SK-N-SH (cell line): ENCODE data around the gene HRH2. TPM values are rescaled to one million over a fixed set of nuclear protein-coding genes. Genes with fewer than 3 reads are reported as not detected.

Source experiments
- CTCF ChIA-PET: fragments of 300-600, 350-600 bp; formaldehyde crosslinking; extraction: SDS; loops from one replicate; lab custom pipeline; 2021; lab: Yijun Ruan, JAX
- POLR2A ChIA-PET: fragments of 350-600 bp; sonication (Branson Sonifier 250); formaldehyde crosslinking; extraction: SDS; loops from one replicate; lab custom pipeline; 2020; ENCODE audit warnings: antibody characterized with exemption, inconsistent platforms; lab: Yijun Ruan, JAX
- DNase-seq: peaks from one replicate; pipeline ENCODE4 v3.0.0; 2012
- H2AFZ ChIP-seq: fragments of 200-600 bp; sonication (generic); 2 replicates; pipeline ENCODE4 v1.8.1; 2016; ENCODE audit warnings: antibody characterized with exemption, mild to moderate bottlenecking, low read depth
- H3F3A ChIP-seq: fragments of 200-600 bp; sonication (generic); replicated peaks from 2 replicates; pipeline ENCODE3; 2016; ENCODE audit warnings: antibody characterized with exemption, mild to moderate bottlenecking; ENCODE audit not compliant: insufficient read depth
- H3K27ac ChIP-seq, 2 experiments: fragments of 200-500 bp in 1 of 2; fragments of 200-600 bp in 1 of 2; sonication (Bioruptor generic) in 1 of 2; sonication (generic), shearing (Covaris generic) in 1 of 2; 2 replicates each; pipeline versions ENCODE4 v1.5.1 to v1.6.1; 2014 to 2016; ENCODE audit warnings: low read depth in 2 of 2, inconsistent platforms in 1 of 2, low read length in 1 of 2, mild to moderate bottlenecking in 1 of 2, mixed read lengths in 1 of 2
- H3K27me3 ChIP-seq: fragments of 200-600 bp; sonication (generic), shearing (Covaris generic); 2 replicates; pipeline ENCODE4 v1.6.1; 2016; ENCODE audit warnings: mixed run types; ENCODE audit not compliant: insufficient read depth
- H3K36me3 ChIP-seq, 2 experiments: fragments of 200-500 bp in 1 of 2; fragments of 200-600 bp in 1 of 2; sonication (Bioruptor generic) in 1 of 2; sonication (generic) in 1 of 2; replicated peaks in 1 of 2; 2 replicates each; pipeline versions ENCODE3 to v1.5.1; 2014 to 2016; ENCODE audit warnings: low read length in 1 of 2, mild to moderate bottlenecking in 1 of 2; ENCODE audit not compliant: insufficient read depth in 2 of 2, control insufficient read depth in 1 of 2
- H3K4me1 ChIP-seq, 2 experiments: fragments of 200-500 bp in 1 of 2; fragments of 200-600 bp in 1 of 2; sonication (Bioruptor generic) in 1 of 2; sonication (generic), shearing (Covaris generic) in 1 of 2; 2 replicates each; pipeline versions ENCODE4 v1.5.1 to v1.6.1; 2014 to 2016; ENCODE audit warnings: low read depth in 1 of 2, low read length in 1 of 2, mixed run types in 1 of 2; ENCODE audit not compliant: insufficient read depth in 2 of 2, control insufficient read depth in 1 of 2
- H3K4me2 ChIP-seq: fragments of 200-600 bp; sonication (generic), shearing (Covaris generic); 2 replicates; pipeline ENCODE4 v1.6.1; 2017; ENCODE audit warnings: mixed run types
- H3K4me3 ChIP-seq, 2 experiments: fragments of 200-500 bp in 1 of 2; fragments of 200-600 bp in 1 of 2; sonication (Bioruptor generic) in 1 of 2; sonication (generic), shearing (Covaris generic) in 1 of 2; 2 replicates each; pipeline versions ENCODE4 v1.5.1 to v1.8.1; 2014 to 2016; ENCODE audit warnings: low read depth in 2 of 2, inconsistent platforms in 1 of 2, low read length in 1 of 2, mild to moderate bottlenecking in 1 of 2, mixed read lengths in 1 of 2, moderate library complexity in 1 of 2
- H3K79me2 ChIP-seq: fragments of 200-600 bp; sonication (generic); 2 replicates; pipeline ENCODE4 v1.8.1; 2017; ENCODE audit warnings: mild to moderate bottlenecking; ENCODE audit not compliant: insufficient read depth
- H3K9ac ChIP-seq: fragments of 200-600 bp; sonication (generic); 2 replicates; pipeline ENCODE4 v1.6.1; 2017; ENCODE audit warnings: mixed run types
- H3K9me2 ChIP-seq: fragments of 200-600 bp; sonication (generic); 2 replicates; pipeline ENCODE4 v1.6.1; 2017; ENCODE audit warnings: mixed run types
- H3K9me3 ChIP-seq: fragments of 200-600 bp; sonication (generic); 2 replicates; pipeline ENCODE4 v1.6.1; 2017; ENCODE audit warnings: mixed run types, mild to moderate bottlenecking, moderate library complexity
- H4K20me1 ChIP-seq: fragments of 200-600 bp; sonication (generic); 2 replicates; pipeline ENCODE4 v1.6.1; 2017; ENCODE audit warnings: mild to moderate bottlenecking, mixed run types; ENCODE audit not compliant: insufficient read depth
- CHD2 ChIP-seq: fragments of 150-350 bp; IDR thresholded peaks from 2 replicates; pipeline ENCODE4 v1.6.1; 2018; ENCODE audit warnings: low read length; ENCODE audit not compliant: partially characterized antibody
- EP300 ChIP-seq, 2 experiments: IDR thresholded peaks; 2 replicates each; pipeline versions ENCODE4 v1.4.0 to v1.6.1; 2012; ENCODE audit warnings: borderline replicate concordance in 1 of 2, low read depth in 1 of 2, low read length in 1 of 2
- EZH2phosphoT487 ChIP-seq: fragments of 200-600 bp; sonication (generic); IDR thresholded peaks from 2 replicates; pipeline ENCODE4 v1.6.1; 2017; ENCODE audit warnings: low read depth, mixed run types, mild to moderate bottlenecking, antibody characterized with exemption, moderate library complexity, borderline replicate concordance
- FOXJ3 ChIP-seq: sonication (generic); formaldehyde crosslinking; IDR thresholded peaks from 2 replicates; pipeline ENCODE4 v1.5.1; 2020; ENCODE audit warnings: mild to moderate bottlenecking, missing genetic modification reagents
- FOXM1 ChIP-seq: IDR thresholded peaks from 2 replicates; pipeline ENCODE4 v1.4.0; 2012; ENCODE audit warnings: low read depth, mild to moderate bottlenecking
- IRF3 ChIP-seq: fragments of 150-350 bp; IDR thresholded peaks from 2 replicates; pipeline ENCODE4 v1.6.1; 2016; ENCODE audit warnings: mild to moderate bottlenecking, low read depth, low read length
- JUND ChIP-seq: IDR thresholded peaks from 2 replicates; pipeline ENCODE4 v1.4.0; 2012
- MEF2A ChIP-seq: IDR thresholded peaks from 2 replicates; pipeline ENCODE4 v1.4.0; 2012; ENCODE audit warnings: low read depth, borderline replicate concordance
- MXI1 ChIP-seq: IDR thresholded peaks from 2 replicates; pipeline ENCODE4 v1.6.1; 2012; ENCODE audit warnings: mild to moderate bottlenecking, low read depth, low read length, improper control_type of control experiment
- NRF1 ChIP-seq: IDR thresholded peaks from 2 replicates; pipeline ENCODE4 v1.6.1; 2012; ENCODE audit warnings: low read depth, mild to moderate bottlenecking, low read length
- PBX3 ChIP-seq: IDR thresholded peaks from 2 replicates; pipeline ENCODE4; 2012
- POLR2AphosphoS5 ChIP-seq: IDR thresholded peaks from 2 replicates; pipeline ENCODE4 v1.6.1; 2012; ENCODE audit warnings: low read depth, low read length
- RAD21 ChIP-seq: IDR thresholded peaks from 2 replicates; pipeline ENCODE4 v1.6.1; 2012; ENCODE audit warnings: mild to moderate bottlenecking, low read length
- RFX5 ChIP-seq: IDR thresholded peaks from 2 replicates; pipeline ENCODE4 v1.6.1; 2012; ENCODE audit warnings: mild to moderate bottlenecking, improper control_type of control experiment, low read length
- RXRA ChIP-seq: IDR thresholded peaks from 2 replicates; pipeline ENCODE4 v1.4.0; 2012; ENCODE audit warnings: low read depth, mild to moderate bottlenecking, borderline replicate concordance
- SIN3A ChIP-seq: IDR thresholded peaks from 2 replicates; pipeline ENCODE4 v1.6.1; 2012; ENCODE audit warnings: low read depth, mild to moderate bottlenecking, low read length, moderate library complexity, borderline replicate concordance
- SMC3 ChIP-seq: IDR thresholded peaks from 2 replicates; pipeline ENCODE4 v1.6.1; 2012; ENCODE audit warnings: low read depth, low read length, improper control_type of control experiment
- TAF1 ChIP-seq: IDR thresholded peaks from 2 replicates; pipeline ENCODE4 v1.6.1; 2012; ENCODE audit warnings: low read depth, mild to moderate bottlenecking, low read length, moderate library complexity, borderline replicate concordance
- TCF12 ChIP-seq: IDR thresholded peaks from 2 replicates; pipeline ENCODE4 v1.4.0; 2012
- USF1 ChIP-seq: IDR thresholded peaks from 2 replicates; pipeline ENCODE4 v1.4.0; 2012; ENCODE audit warnings: low read depth, borderline replicate concordance
- WGBS: methylation state at CpG from one replicate; pipeline ENCODE4 v1.1.6; 2017; ENCODE audit warnings: low lambda C conversion rate; 5-methylcytosine and 5-hydroxymethylcytosine counted together
- polyA plus RNA-seq, 3 experiments: library from polyadenylated mRNA; depleted of rRNA; stranded (reverse); fragments of >200 nt; gene quantifications; 2 replicates each; pipeline ENCODE4 v1.2.3, GENCODE V29; 2012
- TF ChIP-seq, protein P1 (sequence below): IDR thresholded peaks from 2 replicates; pipeline ENCODE4 v1.4.0; 2012; ENCODE audit warnings: low read depth, borderline replicate concordance
- TF ChIP-seq, protein P2 (sequence below): fragments of 200-600 bp; sonication (generic); IDR thresholded peaks from 2 replicates; pipeline ENCODE4 v1.6.1; 2017; ENCODE audit warnings: antibody characterized with exemption, mild to moderate bottlenecking, moderate library complexity

Gene HRH2
- polyA plus RNA-seq, 1 of the 3 experiments (the other 2 are of a cell fraction), result 0.08 TPM

DNA sequence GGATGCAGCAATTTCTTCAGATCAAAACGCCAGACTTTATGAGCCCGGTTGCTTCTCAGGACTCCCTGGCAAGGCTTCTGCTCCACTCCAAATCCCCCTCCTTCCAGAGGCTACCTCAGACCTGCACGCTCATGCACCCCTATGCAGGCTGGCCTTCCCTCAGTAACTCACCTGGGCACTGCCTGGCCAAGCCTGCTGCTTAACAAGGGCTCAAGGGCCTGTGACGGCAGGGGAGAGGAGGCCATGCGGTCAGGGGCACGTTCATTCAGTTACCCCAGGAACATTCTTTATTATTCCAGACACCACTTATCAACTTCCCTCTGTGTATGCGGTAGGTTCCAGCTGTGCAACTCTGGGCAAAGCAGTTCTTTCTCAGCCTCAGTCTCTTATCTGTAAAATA lies 79.6 kb downstream of the HRH2 start:
- Histone ChIP-seq H3K27me3 (no peaks in the 10 kb centered on the region), H3K79me2 (no peaks in the 10 kb centered on the region), H3K36me3 (no peaks in the 10 kb centered on the region), H2AFZ (no peak overlapping the region), H3K27ac (no peak overlapping the region), H3K4me3 (no peak overlapping the region), H3K9ac (no peak overlapping the region), H3K4me1 (no peaks in the 10 kb centered on the region), H3F3A (no peaks in the 10 kb centered on the region), H3K9me3 (no peaks in the 10 kb centered on the region), H3K4me2 (no peak overlapping the region), H4K20me1 (no peaks in the 10 kb centered on the region), H3K9me2 (no peaks in the 10 kb centered on the region)
- 49% methylated on average over 6 of the region's 7 CpGs for WGBS
- ChIA-PET POLR2A (no interaction called here), CTCF (interaction anchor here (1.0 to 20.1 kb wide), 6 partner anchors 7 to 203 kb away, joined by 3 to 338 read pairs (median 6); partner anchors contain the start of gene CPLX2)
- DNase-seq, result no peak
- TF ChIP-seq NRF1, result no peak
- TF ChIP-seq PBX3, result no peak
- TF ChIP-seq MEF2A, result no peak
- no peak for TF ChIP-seq TCF12
- TF ChIP-seq SIN3A, result no peak
- no peak for TF ChIP-seq CHD2
- TF ChIP-seq MXI1, result no peak
- TF ChIP-seq EZH2phosphoT487, result no peak
- TF ChIP-seq RXRA, result no peak
- no peak for TF ChIP-seq POLR2AphosphoS5
- no peak for TF ChIP-seq USF1

DNA sequence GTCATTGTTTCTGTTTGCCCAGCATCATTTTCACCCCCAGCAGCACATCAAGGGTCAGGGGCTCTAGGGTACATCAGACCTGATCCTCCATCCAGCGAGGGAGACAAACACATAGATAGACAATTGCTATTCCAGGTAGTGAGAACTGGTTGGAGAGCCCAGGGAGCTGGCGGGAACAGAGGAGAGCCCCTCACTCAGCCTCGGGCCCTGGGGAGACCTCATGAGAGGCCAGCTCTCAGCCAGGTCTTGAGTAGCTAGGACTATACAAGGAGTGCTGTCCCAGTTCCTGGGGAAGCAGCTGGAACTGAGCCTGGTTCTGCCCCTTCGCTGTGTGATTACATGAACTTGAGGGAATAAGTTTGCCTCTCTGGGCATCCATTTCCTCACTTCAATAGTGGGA lies 80.3 kb downstream of the HRH2 start:
- H3K27me3 ChIP-seq, result no peaks in the 10 kb centered on the region
- no peaks in the 10 kb centered on the region for H3K4me1 ChIP-seq
- H3K9me3 ChIP-seq, result no peaks in the 10 kb centered on the region
- WGBS, result 36% methylated on average over 3 of the region's 4 CpGs
- no peak overlapping the region for H3K4me2 ChIP-seq
- no peaks in the 10 kb centered on the region for H3K9me2 ChIP-seq
- POLR2A ChIA-PET, result no interaction called here
- H4K20me1 ChIP-seq, result no peaks in the 10 kb centered on the region
- H3K9ac ChIP-seq, result no peak overlapping the region
- H3K4me3 ChIP-seq, result no peak overlapping the region
- DNase-seq, result no peak
- no peaks in the 10 kb centered on the region for H3K36me3 ChIP-seq
- H2AFZ ChIP-seq, result no peak overlapping the region
- H3F3A ChIP-seq, result no peaks in the 10 kb centered on the region
- TF ChIP-seq JUND (no peak), EP300 (IDR thresholded peaks at IDR 0.05; ENCODE audit: borderline replicate concordance in 1 of 2, low read depth in 1 of 2, low read length in 1 of 2) (no peak), SIN3A (no peak), RFX5 (no peak), SMC3 (no peak), RAD21 (no peak), IRF3 (no peak), MEF2A (no peak), EZH2phosphoT487 (no peak), TAF1 (no peak), FOXM1 (no peak), FOXJ3 (CRISPR knock-in tag) (no peak)
- TF ChIP-seq, protein P1, sequence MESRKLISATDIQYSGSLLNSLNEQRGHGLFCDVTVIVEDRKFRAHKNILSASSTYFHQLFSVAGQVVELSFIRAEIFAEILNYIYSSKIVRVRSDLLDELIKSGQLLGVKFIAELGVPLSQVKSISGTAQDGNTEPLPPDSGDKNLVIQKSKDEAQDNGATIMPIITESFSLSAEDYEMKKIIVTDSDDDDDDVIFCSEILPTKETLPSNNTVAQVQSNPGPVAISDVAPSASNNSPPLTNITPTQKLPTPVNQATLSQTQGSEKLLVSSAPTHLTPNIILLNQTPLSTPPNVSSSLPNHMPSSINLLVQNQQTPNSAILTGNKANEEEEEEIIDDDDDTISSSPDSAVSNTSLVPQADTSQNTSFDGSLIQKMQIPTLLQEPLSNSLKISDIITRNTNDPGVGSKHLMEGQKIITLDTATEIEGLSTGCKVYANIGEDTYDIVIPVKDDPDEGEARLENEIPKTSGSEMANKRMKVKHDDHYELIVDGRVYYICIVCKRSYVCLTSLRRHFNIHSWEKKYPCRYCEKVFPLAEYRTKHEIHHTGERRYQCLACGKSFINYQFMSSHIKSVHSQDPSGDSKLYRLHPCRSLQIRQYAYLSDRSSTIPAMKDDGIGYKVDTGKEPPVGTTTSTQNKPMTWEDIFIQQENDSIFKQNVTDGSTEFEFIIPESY, result no peak
- TF ChIP-seq, protein P2, sequence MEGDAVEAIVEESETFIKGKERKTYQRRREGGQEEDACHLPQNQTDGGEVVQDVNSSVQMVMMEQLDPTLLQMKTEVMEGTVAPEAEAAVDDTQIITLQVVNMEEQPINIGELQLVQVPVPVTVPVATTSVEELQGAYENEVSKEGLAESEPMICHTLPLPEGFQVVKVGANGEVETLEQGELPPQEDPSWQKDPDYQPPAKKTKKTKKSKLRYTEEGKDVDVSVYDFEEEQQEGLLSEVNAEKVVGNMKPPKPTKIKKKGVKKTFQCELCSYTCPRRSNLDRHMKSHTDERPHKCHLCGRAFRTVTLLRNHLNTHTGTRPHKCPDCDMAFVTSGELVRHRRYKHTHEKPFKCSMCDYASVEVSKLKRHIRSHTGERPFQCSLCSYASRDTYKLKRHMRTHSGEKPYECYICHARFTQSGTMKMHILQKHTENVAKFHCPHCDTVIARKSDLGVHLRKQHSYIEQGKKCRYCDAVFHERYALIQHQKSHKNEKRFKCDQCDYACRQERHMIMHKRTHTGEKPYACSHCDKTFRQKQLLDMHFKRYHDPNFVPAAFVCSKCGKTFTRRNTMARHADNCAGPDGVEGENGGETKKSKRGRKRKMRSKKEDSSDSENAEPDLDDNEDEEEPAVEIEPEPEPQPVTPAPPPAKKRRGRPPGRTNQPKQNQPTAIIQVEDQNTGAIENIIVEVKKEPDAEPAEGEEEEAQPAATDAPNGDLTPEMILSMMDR, result no peak
- TF ChIP-seq, all 33 proteins: peak for 0
- H3K79me2 ChIP-seq, result no peaks in the 10 kb centered on the region
- CTCF ChIA-PET, result interaction anchor here (1.0 to 20.1 kb wide), 5 partner anchors 8 to 204 kb away, joined by 3 to 338 read pairs (median 7); partner anchors contain the start of gene CPLX2
- H3K27ac ChIP-seq, result no peak overlapping the region
